GM12878 (cell line): ENCODE data around the gene COG7. TPM values are rescaled to one million over a fixed set of nuclear protein-coding genes. Genes with fewer than 3 reads are reported as not detected.

Experiments
- ATAC-seq: fragments of 200-7000 bp; cut with Tn5 transposase; 3 replicates; pipeline ENCODE4 v1.9.1; 2020; ENCODE audit warnings: mild to moderate bottlenecking, moderate library complexity
- BruUV-seq: library from RNA; stranded (reverse); fragments of 400-500 nt; replicated peaks from 2 replicates; lab custom pipeline; 2021; lab: Mats Ljungman, UMichigan
- CTCF ChIA-PET: fragments of 300-600 bp; sonication (Branson Sonifier 250); formaldehyde crosslinking; extraction: SDS; loops from one replicate; lab custom pipeline; 2021; ENCODE audit warnings: inconsistent platforms; lab: Yijun Ruan, JAX
- POLR2A ChIA-PET: fragments of 350-600 bp; formaldehyde crosslinking; extraction: SDS; loops from one replicate; lab custom pipeline; 2021; ENCODE audit warnings: inconsistent platforms; lab: Charles Lee
- RAD21 ChIA-PET: fragments of 300-600 bp; sonication (Branson Sonifier 250); formaldehyde crosslinking; loops from one replicate; lab custom pipeline; 2023; ENCODE audit warnings: antibody characterized with exemption; ENCODE audit not compliant: unreplicated experiment; lab: Charles Lee
- SMC1A ChIA-PET: fragments of 300-600 bp; sonication (Branson Sonifier 250); formaldehyde crosslinking; loops from one replicate; lab custom pipeline; 2023; ENCODE audit not compliant: unreplicated experiment, uncharacterized antibody; lab: Charles Lee
- DNase-seq: peaks from one replicate; pipeline ENCODE4 v3.0.0-alpha.2; 2011; ENCODE audit warnings: low read depth, low spot score
- FAIRE-seq: peaks from 3 replicates; lab custom pipeline; 2011; peaks lifted over from hg19 to GRCh38; lab: Jason Lieb, UNC
- H2AFZ ChIP-seq: 2 replicates; pipeline ENCODE4 v1.6.0; 2011; ENCODE audit warnings: low read depth, low read length, control low read depth; ENCODE audit not compliant: control insufficient read depth
- H3K27ac ChIP-seq: 2 replicates; pipeline ENCODE4 v1.5.1; 2011; ENCODE audit warnings: control low read depth; ENCODE audit not compliant: control insufficient read depth, insufficient read depth
- H3K27me3 ChIP-seq, 2 experiments: replicated peaks in 1 of 2; 2 replicates each; pipeline versions ENCODE4 v1.6.0 to v1.6.1; 2011; ENCODE audit warnings: low read length in 1 of 2; ENCODE audit not compliant: control insufficient read depth in 2 of 2, insufficient read depth in 2 of 2
- H3K36me3 ChIP-seq, 2 experiments: 2 replicates each; pipeline ENCODE4 v1.5.1; 2011; ENCODE audit warnings: low read length in 1 of 2; ENCODE audit not compliant: control insufficient read depth in 2 of 2, insufficient read depth in 2 of 2
- H3K4me1 ChIP-seq: 2 replicates; pipeline ENCODE4 v1.6.1; 2011; ENCODE audit warnings: mild to moderate bottlenecking, low read length, moderate library complexity, mixed read lengths; ENCODE audit not compliant: control insufficient read depth, insufficient read depth
- H3K4me2 ChIP-seq: 2 replicates; pipeline ENCODE4 v1.6.0; 2011; ENCODE audit warnings: control low read depth; ENCODE audit not compliant: control insufficient read depth, insufficient read depth
- H3K4me3 ChIP-seq: fragments of 200-600 bp; sonication (generic); 2 replicates; pipeline ENCODE4 v1.5.1; 2016
- H3K79me2 ChIP-seq: 2 replicates; pipeline ENCODE4 v1.6.0; 2011; ENCODE audit warnings: low read length; ENCODE audit not compliant: control insufficient read depth, insufficient read depth
- H3K9ac ChIP-seq: 2 replicates; pipeline ENCODE4 v1.8.0; 2011; ENCODE audit warnings: low read length, control low read depth, mixed read lengths; ENCODE audit not compliant: control insufficient read depth, insufficient read depth
- H3K9me3 ChIP-seq: replicated peaks from 3 replicates; pipeline ENCODE4 v1.5.1; 2011; ENCODE audit warnings: mild to moderate bottlenecking, low read length; ENCODE audit not compliant: control insufficient read depth, insufficient read depth
- H4K20me1 ChIP-seq: 2 replicates; pipeline ENCODE4 v1.6.0; 2011; ENCODE audit not compliant: control insufficient read depth, insufficient read depth
- BHLHE40 ChIP-seq, 2 experiments: fragments of 450-650 bp in 1 of 2; IDR thresholded peaks; 2 replicates each; pipeline ENCODE4 v1.6.1; 2011 to 2017; ENCODE audit warnings: low read depth in 2 of 2, borderline replicate concordance in 1 of 2, improper control_type of control experiment in 1 of 2, low read length in 1 of 2, mild to moderate bottlenecking in 1 of 2
- E4F1 ChIP-seq: fragments of 450-650 bp; IDR thresholded peaks from 2 replicates; pipeline ENCODE4 v1.6.1; 2018; ENCODE audit warnings: borderline replicate concordance, mild to moderate bottlenecking; ENCODE audit not compliant: partially characterized antibody
- HDAC6 ChIP-seq: fragments of 200-600 bp; sonication (generic); IDR thresholded peaks from one replicate; pipeline ENCODE4 v1.8.0; 2017; ENCODE audit warnings: antibody characterized with exemption; ENCODE audit not compliant: unreplicated experiment
- NFXL1 ChIP-seq: fragments of 450-650 bp; IDR thresholded peaks from 2 replicates; pipeline ENCODE4 v1.6.1; 2017; ENCODE audit warnings: antibody characterized with exemption, mild to moderate bottlenecking, borderline replicate concordance
- ZNF274 ChIP-seq: IDR thresholded peaks from one replicate; pipeline ENCODE4 v1.8.0; 2011; ENCODE audit not compliant: insufficient read length, insufficient read depth
- ZNF592 ChIP-seq: fragments of 450-650 bp; IDR thresholded peaks from 2 replicates; pipeline ENCODE4 v1.6.1; 2017; ENCODE audit warnings: mild to moderate bottlenecking, moderate library complexity
- WGBS: methylation state at CpG from one replicate; pipeline ENCODE4 v1.1.6; 2016; ENCODE audit warnings: low lambda C conversion rate; ENCODE audit not compliant: insufficient replicate concordance, insufficient coverage; ENCODE audit errors: missing lambda C conversion rate; 5-methylcytosine and 5-hydroxymethylcytosine counted together
- in situ Hi-C: fragments of 300-500 bp; cut with MboI; formaldehyde crosslinking; loops from 9 replicates; pipeline ENCODE4 v1.14.3; 2018; ENCODE audit warnings: mixed read lengths
- intact Hi-C: fragments of 100-400 bp; cut with micrococcal nuclease; formaldehyde crosslinking; loops from one replicate; pipeline ENCODE4 v1.14.2; 2022; ENCODE audit not compliant: unreplicated experiment
- polyA plus RNA-seq, 11 experiments: library from polyadenylated mRNA; depleted of rRNA in 4 of 11; unstranded in 6 of 11; stranded (reverse) in 5 of 11; fragments of >200 nt; fragmentation: Nextera tagmentation in 4 of 11; fragmentation: Illumina TruSeq in 1 of 11; extraction: Ambion mirVana in 4 of 11; extraction: Trizol in 1 of 11; gene quantifications; 1 replicate in 1 of 11; 2 replicates in 10 of 11; pipeline versions ENCODE4 v1.2.1 to v1.2.3, GENCODE V29; 2011 to 2016; ENCODE audit warnings: inconsistent platforms in 2 of 11, missing spikeins in 2 of 11, low read depth in 1 of 11
- total RNA-seq, 4 experiments: library from RNA; depleted of rRNA in 3 of 4; stranded (reverse); fragments of >200 nt in 3 of 4; fragmentation: Illumina TruSeq in 1 of 4; extraction: Trizol in 1 of 4; gene quantifications; 2 replicates each; pipeline versions ENCODE4 v1.2.1 to v1.2.3, GENCODE V29; 2013 to 2021

The COG7 gene
- total and polyA plus RNA-seq, 10 of the 15 experiments (the other 5 are each of a cell fraction or from before 2014, with no cell fraction given): 2.9 to 24.0 (median 10.0) TPM

- TF ChIP-seq ZNF592 (no peak), HDAC6 (no peak), BHLHE40 (IDR thresholded peaks at IDR 0.05; ENCODE audit: borderline replicate concordance in 1 of 2, low read depth in 2 of 2, low read length in 1 of 2) (no peak)
Measured at GRCh38 chr16:23345237-23345636, 107.8 kb downstream of the COG7 start (continued).

DNA sequence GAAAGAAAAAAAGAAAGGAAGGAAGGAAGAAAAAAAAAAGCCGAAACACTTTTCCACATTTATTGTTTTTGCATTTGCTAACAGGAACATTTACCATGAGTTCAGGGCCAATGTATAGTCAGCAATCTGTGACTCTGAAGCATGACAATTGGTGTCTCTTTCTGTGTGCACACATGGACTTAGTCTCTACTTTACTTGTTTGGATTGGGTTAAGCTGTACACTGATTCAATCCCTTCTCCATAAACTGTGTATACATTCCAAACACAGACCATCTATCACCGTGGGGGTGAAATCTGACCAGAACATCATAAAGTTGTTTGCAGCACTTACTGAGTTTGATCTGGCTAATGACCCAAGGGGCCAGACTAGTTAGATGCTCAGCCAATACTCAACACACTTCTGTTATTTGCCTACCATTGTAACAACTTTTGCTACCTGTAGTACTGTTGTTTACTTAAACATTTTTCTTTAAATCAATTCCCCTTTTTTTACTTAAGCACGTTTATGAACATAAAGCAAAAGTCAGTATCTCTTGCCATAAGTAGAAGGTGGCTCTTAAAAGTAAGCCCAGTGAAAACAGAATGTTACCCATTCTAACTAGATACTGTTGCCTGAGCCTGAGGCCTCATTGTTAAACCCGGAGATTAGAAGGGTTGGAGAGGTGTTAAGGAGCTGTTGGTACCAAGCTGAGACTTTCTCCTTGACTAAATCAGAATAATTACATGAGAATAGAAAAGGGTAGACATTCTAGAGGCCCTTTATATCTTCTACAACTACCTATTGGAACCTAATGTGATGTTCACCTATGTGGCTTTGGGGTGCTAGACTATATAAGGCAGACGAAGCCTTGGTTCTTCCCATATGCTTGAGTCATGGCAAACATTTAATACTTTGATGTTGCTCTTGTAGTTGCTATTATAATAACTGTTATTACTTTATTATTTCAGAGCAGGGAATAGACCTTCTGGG is 109.1 kb downstream of the COG7 start:
- Histone ChIP-seq H3K4me2 (no peak overlapping the region), H3K9ac (no peak overlapping the region), H3K9me3 (no peaks in the 10 kb centered on the region; the same call in 2 of the 3 replicates), H3K27ac (no peak overlapping the region), H3K4me3 (no peak overlapping the region), H3K79me2 (no peaks in the 10 kb centered on the region), H3K4me1 (no peaks in the 10 kb centered on the region), H4K20me1 (no peaks in the 10 kb centered on the region), H3K27me3 (no peaks in the 10 kb centered on the region), H3K36me3 (no peaks in the 10 kb centered on the region), H2AFZ (no peak overlapping the region)
- POLR2A ChIA-PET: no interaction called here
- BruUV-seq: no TSS peak
- RAD21 ChIA-PET: no interaction called here
- CTCF ChIA-PET: interaction anchor here (1.6 kb wide), 1 partner anchor 10 kb away, joined by 3 read pairs; no protein-coding TSS in a partner anchor
- FAIRE-seq (no peak), DNase-seq (no peak), ATAC-seq (no peak)
- intact Hi-C loops: no loop called here
- WGBS: 68% methylated on average over 5 of the region's 5 CpGs
- SMC1A ChIA-PET: no interaction called here
- no peak for TF ChIP-seq E4F1
- no peak for TF ChIP-seq NFXL1
- TF ChIP-seq ZNF274: no peak
- in situ Hi-C loops: no loop called here
